Measurements from ENCODE around the gene C17orf58.
"Not testable (repeated sequence)": the region's sequence is repeated elsewhere in the genome, so short reads cannot be mapped to it uniquely, and the experiment has no call there.

Gene C17orf58

DNA sequence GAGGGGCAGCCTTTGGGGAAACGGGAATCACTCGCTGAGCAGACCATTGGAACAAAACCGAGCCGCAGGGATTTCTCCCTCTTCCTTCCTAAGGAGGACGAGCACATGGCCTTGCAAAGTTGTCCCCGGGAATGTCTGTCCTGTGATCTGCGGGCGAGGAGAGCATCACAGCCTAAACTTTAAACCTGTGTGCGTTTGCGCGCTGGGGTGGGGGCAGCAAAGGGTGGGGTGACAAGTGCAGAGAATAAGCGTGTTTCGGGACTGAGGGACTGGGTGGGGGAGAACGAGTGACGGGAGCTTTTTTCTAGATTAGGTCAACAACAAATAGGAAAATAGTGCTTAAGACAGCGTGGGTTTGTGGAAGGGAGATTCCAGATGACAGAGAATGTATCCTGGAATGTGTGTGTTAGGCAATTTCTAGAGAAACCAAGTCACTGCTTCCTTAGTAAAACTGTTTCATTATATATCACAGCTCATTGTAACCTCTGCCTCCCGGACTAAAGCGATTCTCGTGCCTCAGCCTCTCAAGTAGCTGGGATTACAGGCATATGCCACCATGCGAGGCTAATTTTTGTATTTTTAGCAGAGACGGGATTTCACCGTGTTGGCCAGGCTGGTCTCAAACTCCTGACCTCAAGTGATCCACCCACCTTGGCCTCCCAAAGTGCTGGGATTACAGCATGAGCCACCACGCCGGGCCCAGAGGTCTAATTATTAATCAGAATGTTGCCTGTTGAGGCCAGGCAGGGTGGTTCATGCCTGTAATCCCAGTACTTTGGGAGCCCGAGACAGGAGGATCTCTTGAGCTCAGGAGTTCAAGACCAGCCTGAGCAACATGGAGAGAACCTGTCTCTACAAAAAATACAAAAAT is at the start of gene C17orf58:
Gene C17orf58 (minus strand): TSS at position 169 of the 871 bp plus-strand sequence. CDS start 271 bp downstream, outside the sequence.
- DNase-seq (ENCODE audit: low spot score): not testable (repeated sequence)

DNA sequence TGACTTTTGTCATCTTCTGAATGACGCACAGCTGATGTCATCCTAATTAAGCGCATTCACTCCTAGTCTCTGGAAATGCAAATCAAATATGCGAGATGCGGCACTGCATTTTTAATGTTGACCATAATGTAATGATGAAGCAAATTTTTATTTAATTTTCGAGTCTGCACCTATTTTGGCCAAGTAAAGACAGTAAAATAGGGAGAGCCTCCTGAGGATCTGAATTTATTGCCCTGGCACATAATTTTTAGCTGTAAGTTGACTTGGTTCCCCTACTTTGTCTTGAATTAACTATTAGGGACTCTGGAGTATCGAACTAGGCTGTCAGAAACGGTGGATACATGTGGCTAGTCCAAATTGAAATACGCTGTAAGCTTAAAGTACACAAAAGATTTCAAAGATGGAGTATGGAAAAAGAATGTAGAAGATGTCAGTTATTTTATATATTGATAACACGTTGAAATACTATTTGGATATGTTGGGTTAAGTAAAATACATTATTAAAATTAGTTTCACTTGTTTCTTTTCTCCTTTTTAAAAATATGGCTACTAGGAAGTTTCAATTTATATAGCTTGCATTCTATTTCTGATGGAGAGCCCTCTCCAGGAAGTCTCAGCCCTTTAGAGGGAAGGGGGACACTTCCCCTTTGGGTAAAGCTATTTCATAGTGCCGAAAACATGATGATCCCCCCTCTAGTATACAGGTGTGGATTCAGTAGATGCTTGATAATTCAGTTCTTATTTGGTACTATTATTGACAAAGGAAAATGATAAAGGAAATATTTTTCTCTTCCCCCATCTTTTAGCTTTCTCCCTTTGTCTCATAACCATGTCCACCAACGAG is 40.3 kb upstream of the C17orf58 start:
- DNase-seq (ENCODE audit: low spot score): peak; percentile 47

DNA sequence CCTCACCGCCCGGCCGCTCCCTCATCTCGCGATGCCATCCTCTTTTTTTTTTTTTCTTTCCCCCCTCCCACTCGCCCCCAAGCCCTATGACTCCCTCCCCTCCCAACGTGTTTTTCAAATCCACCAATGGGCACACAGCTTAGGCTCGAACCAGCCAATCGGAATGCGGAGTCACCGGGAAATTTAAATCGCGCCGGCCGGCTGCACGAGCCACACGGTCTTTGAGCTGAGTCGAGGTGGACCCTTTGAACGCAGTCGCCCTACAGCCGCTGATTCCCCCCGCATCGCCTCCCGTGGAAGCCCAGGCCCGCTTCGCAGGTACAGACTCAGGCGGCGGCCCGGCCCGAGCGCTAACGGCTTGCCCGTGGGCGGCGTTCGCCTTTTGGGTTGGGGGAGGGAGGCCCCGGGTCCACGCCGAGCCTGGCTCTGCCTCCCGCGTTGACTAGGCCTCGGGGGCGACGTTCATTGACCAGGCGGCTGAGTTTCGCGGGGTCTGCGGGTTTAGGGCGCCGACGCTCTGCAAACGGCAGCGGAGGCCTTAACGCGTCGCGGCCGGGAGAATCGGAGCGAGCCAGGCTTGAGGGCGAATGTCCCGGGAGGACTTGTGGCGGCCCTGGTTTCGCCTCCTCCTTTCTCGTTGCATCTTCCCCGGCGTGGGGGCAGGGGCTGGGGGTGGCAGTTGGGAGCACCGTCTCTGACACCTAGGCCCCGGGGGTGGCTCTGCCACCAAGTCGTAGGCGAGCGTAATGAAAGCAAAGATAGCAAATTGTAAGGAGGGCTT is 39.4 kb upstream of the C17orf58 start, which contains the start of gene KPNA2:
Gene KPNA2 (plus strand): TSS at position 213 of the 781 bp plus-strand sequence. CDS start 1,398 bp downstream, outside the sequence.
- peak; percentile 97 for DNase-seq (ENCODE audit: low spot score)

DNA sequence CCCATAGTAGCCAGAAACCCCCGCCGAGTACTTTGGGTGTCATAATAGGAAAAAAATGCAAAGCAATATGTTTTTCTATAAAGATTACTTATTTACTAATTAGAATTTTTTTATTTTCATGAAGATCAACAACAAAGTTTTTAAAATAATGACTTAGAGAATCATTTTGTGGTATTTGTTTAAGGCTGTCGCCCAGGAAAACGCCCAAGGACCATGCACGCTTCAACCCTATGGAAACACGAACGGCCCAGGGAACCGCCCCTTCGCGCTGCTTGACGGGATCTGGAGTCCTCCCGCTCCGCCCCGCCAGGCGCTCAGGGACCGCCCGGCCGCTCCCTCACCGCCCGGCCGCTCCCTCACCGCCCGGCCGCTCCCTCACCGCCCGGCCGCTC is 38.9 kb upstream of the C17orf58 start:
- DNase-seq (ENCODE audit: low spot score): no peak

DNA sequence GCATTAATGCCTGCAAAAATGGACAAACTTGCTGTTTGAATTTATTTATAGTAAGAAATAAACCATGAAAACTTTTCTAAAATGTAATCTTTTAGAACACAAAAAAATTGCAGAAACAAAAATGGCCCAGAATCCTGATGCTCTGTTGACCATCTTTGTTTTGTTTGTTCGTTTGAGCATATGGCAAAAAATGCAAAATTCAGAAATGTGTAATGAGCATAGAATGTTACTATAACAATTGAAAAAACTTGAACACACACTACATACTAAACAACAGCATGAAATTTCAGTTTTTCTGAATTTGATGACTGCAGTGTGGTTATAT is 38.1 kb upstream of the C17orf58 start:
- DNase-seq (ENCODE audit: low spot score): no peak

DNA sequence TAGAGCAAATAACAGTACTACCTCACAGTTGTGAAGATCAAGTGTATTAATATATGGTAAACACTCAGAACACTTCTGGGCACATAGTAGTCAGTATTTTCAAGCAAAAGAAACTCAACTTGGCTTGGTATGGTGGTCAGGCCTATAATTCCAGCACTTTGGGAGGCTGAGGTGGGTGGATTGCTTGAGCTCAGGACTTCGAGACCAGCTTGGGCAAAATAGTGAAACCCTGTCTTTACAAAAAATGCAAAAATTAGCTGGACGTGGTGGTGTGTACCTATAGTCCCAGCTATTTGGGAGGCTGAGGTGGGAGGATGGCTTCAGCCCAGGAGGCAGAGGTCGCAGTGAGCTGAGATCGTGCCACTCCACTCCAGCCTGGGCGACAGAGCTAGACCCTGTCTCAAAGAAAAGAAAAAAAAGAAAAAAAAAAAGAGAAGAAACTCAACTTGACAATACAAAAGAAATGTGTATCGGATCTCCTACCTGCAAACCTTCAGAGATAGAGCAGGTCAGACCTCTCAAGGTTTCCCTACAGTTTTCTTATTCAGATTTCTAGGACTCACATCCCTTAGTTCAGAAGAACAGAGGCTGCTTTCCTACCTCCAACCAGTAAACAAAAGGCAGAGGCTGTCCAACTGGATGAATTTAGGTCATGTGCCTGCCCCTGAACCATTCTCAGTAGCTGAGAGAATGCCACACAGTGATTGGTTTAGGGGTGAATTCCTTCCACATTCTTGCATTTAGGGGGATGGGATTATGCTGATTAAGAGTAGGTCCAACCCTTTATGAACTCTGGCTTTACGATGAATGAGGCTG is 37.6 kb upstream of the C17orf58 start:
- peak; percentile 16 for DNase-seq (ENCODE audit: low spot score)

DNA sequence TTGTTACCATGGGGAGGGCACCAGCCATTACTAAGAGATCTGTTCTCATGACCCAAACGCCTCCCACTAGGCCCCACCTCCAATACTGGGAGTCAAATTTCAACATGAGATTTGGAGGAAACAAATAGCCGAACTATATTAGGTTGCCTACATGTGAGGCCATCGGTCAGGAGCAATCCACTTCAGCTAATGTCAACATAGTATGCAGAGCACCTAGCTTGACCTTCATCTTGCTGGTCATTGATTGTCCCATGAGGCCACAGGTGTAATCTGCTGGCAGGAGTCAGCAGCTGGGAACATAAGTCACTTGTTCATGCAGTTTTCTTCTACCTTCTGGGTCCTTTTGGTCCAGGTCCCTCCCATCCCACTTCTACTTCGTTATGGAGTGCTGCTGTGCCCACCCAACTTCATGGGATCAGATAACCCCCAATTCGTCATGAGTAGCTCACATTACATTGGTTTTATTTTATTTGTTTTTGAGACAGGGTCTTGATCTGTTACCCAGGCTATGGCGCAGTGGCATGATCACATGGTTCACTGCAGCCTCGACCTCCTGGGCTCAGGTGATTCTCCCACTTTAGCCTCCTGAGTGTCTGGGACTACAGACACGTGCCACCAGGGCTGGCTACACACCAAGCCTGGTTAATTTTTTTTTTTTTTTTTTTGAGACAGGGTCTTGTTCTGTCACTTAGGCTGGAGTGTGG is 33.4 kb upstream of the C17orf58 start:
- no peak for DNase-seq (ENCODE audit: low spot score)

DNA sequence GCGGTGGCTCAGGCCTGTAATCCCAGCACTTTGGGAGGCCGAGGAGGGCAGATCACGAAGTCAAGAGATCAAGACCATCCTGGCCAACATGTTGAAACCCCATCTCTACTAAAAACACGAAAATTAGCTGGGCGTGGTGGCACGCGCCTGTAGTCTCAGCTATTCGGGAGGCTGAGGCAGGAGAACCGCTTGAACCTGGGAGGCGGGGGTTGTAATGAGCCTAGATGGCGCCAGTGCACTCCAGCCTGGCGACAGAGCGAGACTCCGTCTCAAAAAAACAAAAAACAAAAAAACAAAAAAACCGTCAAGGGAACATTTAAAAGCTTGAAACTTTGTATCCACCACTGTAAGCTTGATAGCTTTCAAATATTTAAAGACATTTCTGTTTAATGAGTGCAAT is 26.3 kb upstream of the C17orf58 start:
- DNase-seq (ENCODE audit: low spot score): not testable (repeated sequence)

DNA sequence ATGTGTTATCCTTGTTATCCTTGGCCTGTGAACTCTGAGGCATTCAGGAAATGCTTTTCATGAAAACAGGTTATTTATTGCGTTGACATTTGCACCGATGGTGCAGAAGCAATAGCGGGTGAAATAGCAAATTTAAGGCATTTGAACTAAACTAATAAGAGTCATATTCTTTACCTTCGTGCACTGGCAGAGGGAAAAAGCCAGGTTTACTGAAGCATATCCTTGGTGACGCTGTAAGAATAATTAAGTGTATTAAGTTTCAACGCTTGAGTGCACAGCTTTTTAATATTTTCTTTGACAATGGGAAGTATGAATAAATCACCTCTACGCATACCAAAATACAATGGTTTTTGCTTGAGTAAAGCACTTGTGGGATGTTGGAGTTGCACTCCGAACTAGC is 25.7 kb upstream of the C17orf58 start:
- no peak for DNase-seq (ENCODE audit: low spot score)

DNA sequence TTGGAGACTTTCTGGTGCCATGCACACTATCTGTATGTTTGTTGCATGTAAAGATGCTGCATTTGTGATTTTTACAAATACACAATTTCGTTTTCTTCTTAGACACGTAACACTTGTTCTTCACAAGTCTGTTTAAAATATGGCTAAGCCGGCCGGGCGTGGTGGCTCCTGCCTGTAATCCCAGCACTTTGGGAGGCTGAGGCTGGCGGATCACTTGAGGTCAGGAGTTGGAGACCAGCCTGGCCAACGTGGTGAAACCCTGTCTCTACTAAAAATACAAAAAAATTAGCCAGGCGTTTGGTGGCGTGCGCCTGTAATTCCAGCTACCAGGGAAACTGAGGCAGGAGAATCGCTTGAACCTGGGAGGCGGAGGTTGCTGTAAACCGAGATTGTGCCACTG is 24.5 kb upstream of the C17orf58 start:
- DNase-seq (ENCODE audit: low spot score): not testable (repeated sequence)

DNA sequence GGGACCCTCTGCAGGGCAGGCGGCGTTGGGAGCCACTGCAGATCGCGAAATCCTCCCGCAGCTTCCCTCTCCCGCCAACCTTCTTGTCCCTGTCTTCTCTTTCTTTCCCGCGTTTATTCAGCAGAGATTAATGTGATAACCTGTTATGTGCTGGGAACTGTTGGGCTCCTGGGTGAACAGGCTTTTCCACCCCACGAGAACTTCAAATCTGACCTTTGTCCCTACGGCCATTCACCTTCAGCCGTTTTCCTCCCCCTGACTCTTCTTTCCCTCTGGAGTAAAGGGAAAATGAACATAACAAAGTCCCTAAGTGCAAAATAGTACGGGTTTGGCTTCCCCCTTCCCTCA is 24.1 kb upstream of the C17orf58 start:
- DNase-seq (ENCODE audit: low spot score): no peak

DNA sequence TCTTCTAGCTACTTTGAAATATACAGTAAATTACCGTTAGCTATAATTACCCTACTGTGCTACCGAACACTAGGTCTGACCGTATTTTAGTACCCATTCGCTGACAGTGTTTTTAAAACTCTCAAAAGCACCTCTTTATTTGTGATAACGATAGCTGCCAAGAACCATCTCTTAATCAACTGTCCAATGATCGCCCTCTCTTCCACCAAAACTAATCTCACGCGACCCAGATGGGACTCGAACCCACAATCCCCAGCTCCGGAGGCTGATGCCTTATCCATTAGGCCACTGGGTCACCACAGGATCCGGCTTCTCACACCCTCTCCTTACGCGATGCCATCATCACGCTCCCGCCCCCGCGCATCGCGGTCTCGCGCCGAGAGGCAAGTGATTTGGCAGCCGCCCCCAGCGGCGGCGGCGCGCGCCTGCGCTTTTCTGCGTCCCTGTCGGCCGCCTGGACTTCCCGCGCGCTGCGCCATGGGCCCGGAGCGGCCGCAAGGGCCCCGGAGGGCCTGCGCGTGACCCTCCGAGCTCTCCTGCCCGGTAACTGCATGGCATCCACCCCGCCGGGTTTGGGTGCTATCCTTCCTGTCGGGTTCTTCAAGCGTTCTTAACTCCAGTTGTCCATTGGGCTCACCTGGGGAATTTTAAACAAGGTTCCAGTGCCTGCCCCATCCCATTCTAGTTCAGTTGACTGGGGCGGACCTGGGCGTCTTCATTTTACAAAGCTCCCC is 23.6 kb upstream of the C17orf58 start:
- DNase-seq (ENCODE audit: low spot score): peak; percentile 97

DNA sequence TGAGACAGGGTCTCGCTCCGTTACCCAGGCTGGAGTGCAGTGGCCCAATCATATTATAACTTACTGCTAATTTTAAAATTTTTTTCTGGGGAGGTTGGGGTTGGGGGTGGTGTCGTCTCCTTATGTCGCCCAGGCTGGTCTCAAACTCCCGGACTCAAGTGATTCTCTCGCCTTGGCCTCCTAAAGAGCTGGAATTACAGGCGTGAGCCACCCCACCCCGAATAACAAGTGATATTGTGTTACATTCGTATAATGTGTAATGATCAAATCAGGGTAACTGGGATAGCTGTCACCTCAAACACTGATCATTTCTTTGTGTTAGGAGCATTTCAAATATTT is 23.0 kb upstream of the C17orf58 start:
- DNase-seq (ENCODE audit: low spot score): no peak

DNA sequence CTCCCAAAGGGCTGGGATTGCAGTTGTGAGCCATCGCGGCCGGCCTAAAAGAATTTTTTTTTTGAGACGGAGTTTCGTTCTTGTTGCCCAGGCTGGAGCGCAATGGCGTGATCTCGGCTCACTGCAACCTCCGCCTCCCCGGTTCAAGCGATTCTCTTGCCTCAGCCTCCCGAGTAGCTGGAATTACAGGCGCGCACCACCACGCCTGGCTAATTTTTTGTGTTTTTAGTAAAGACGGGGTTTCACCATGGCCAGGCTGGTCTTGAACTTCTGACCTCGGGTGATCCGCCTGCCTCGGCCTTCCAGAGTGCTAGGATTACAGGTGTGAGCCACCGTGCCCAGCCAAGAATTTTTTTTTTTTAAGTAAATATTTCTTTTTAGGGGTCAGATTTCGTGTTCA is 22.2 kb upstream of the C17orf58 start:
- DNase-seq (ENCODE audit: low spot score): not testable (repeated sequence)

DNA sequence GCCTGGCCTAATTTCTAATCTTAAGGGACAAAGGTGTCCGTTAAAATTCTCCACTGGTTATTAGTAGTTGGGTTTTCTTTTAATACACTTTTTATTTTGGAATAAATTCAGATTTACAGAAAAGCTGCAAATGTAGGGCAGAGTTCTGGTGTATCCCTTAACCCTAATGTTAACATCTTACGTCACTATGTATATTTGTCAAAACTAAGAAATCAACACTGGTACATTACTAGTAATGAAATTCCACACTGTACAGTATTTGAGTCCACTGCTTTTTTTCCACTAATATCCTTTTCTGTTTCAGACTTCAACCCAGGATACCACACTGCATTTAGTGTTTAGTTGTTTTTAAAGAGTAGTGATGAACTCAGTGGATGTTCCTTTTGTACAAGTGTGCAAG is 20.6 kb upstream of the C17orf58 start:
- DNase-seq (ENCODE audit: low spot score): no peak

DNA sequence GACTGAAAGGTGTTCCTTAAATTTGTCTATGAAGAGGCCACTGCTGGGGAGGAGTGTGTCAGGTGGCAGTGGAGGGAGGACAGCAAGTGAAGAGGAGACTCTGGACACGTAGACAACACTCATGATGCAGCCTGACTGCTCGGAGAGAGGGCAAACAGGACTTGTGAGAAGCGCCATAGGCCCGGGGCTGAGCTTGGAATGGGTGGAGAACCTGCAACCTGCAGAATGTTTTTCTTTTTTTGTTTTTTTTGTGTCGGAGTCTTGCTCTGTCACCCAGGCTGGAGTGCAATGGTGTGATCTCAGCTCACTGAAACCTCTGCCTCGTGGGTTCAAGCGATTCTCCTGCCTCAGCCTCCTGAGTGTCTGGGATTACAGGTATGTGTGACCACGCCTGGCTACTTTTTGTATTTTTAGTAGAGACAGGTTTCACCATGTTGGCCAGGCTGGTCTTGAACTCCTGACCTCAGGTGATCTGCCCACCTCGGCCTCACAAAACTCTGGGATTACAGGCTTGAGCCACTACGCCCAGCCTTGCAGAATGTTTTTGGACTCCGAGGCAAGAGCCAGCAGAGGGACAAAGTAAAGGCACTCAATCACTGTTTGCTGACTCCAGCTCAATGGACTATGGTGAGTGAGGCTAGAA is 18.9 kb upstream of the C17orf58 start:
- DNase-seq (ENCODE audit: low spot score): no peak

DNA sequence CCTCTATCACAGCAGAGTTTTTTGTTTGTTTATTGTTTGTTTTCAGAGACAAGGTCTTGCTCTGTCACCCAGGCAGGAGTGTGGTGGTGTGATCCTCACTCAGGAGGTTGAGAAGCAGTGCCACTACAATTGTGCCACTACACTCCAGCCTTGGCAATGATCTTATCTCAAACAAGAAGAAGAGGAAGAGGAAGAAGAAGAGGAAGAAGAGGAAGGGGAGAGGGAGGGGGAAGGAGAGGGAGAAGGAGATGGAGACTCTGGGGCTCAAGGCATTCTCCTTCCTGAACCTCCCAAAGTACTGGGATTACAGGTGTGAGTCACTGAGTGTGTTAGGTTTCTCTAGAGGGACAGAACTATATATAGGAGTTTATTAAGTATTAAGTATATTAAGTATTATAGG is 17.1 kb upstream of the C17orf58 start:
- DNase-seq (ENCODE audit: low spot score): no peak

DNA sequence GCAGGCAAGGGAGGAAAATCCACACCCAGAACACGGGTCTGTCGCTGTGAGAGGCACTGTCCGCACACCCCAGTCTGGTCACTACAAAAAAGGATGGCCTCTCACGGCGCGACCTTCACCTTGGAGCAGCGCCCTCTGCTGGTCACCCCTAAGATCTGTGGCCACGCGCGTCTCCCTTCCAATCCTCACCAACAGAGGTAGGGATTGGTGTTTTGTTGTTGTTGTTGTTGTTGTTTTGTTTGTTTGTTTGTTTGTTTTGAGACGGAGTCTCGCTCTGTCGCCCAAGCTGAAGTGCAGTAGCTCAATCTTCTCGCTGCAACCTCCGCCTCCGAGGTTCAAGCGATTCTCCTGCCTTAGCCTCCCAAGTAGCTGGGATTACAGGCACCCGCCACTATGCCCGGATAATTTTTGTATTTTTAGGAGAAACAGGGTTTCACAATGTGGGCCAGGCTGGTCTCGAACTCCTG is 15.0 kb upstream of the C17orf58 start:
- peak; percentile 56 for DNase-seq (ENCODE audit: low spot score)

DNA sequence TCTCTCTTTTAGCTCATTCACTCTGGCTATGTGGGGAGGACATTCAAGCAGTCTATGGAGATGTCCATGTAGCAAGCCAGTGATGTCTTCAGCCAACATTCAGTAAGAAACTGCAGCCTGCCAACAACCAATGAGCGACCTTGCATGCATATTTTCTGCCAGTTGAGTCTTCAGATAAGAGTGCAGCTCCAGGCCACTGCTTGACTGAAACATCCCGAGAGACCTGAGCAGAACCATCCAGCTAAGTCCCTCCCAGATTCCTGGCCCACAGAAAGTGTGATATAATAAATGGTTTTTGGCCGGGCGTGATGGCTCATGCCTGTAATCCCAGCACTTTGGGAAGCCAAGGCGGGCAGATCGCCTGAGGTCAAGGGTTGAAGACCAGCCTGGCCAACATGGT is 10.5 kb upstream of the C17orf58 start:
- DNase-seq (ENCODE audit: low spot score): no peak

DNA sequence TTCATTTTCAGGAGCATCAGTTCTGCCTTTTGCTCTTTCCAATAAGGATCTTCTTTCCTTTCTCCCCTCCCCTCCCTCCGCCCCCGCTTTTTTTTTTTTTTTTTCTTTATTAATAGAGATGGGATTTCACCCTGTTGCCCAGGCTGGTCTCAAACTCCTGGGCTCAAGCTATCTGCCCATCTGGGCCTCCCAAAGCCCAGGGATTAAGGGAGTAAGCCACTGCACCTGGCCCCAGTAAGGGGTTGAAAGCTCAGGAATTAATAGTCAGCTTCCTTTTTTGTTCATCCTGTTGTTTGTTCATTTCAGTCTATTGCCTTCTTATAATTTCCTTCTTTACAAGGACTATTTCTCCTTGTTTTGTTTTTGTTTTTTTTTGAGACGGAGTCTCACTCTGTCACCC is 7.9 kb upstream of the C17orf58 start:
- no peak for DNase-seq (ENCODE audit: low spot score)

Data from Ammon's horn (tissue), 1 donor.